PC-9 (cell line): ENCODE results near the gene ALKBH8. TPM values are rescaled to one million over a fixed set of nuclear protein-coding genes. Genes with fewer than 3 reads are reported as not detected.

Experiments
- BruUV-seq: library from RNA; stranded (reverse); fragments of 400-500 nt; replicated peaks from 2 replicates; lab custom pipeline; 2021; lab: Mats Ljungman, UMichigan
- CTCF ChIA-PET: fragments of 300-600 bp; sonication (Branson Sonifier 250); formaldehyde crosslinking; loops from one replicate; lab custom pipeline; 2022; ENCODE audit warnings: antibody characterized with exemption; lab: Charles Lee
- POLR2A ChIA-PET: fragments of 300-600 bp; sonication (Branson Sonifier 250); formaldehyde crosslinking; loops from one replicate; lab custom pipeline; 2022; ENCODE audit warnings: antibody characterized with exemption; ENCODE audit not compliant: unreplicated experiment; lab: Charles Lee
- DNase-seq, 2 experiments: peaks; one replicate each; pipeline versions ENCODE4 v3.0.0 to v3.0.0-alpha.2; 2015 to 2022; ENCODE audit warnings: mixed read lengths in 1 of 2
- H2AFZ ChIP-seq: fragments of 200-600 bp; sonication (generic); 2 replicates; pipeline ENCODE4 v1.8.1; 2017; ENCODE audit warnings: antibody characterized with exemption
- H3F3A ChIP-seq: fragments of 200-600 bp; sonication (generic); 2 replicates; pipeline ENCODE4 v1.8.1; 2017; ENCODE audit warnings: antibody characterized with exemption, mild to moderate bottlenecking, low read depth; ENCODE audit not compliant: insufficient read depth
- H3K27ac ChIP-seq: fragments of 200-600 bp; sonication (generic); 2 replicates; pipeline ENCODE4 v1.6.1; 2016; ENCODE audit warnings: mixed run types
- H3K27me3 ChIP-seq: fragments of 200-600 bp; sonication (generic); 2 replicates; pipeline ENCODE4 v1.6.1; 2016; ENCODE audit warnings: low read depth, mixed run types; ENCODE audit not compliant: insufficient read depth
- H3K36me3 ChIP-seq: fragments of 200-600 bp; sonication (generic); 2 replicates; pipeline ENCODE4 v1.6.1; 2016; ENCODE audit warnings: low read depth, mixed run types
- H3K4me1 ChIP-seq: fragments of 200-600 bp; sonication (generic); replicated peaks from 2 replicates; pipeline ENCODE4 v1.6.1; 2016; ENCODE audit warnings: mixed run types; ENCODE audit not compliant: insufficient read depth
- H3K4me2 ChIP-seq: fragments of 200-600 bp; sonication (generic); 2 replicates; pipeline ENCODE4 v1.6.1; 2017; ENCODE audit warnings: mixed run types
- H3K4me3 ChIP-seq: fragments of 200-600 bp; sonication (generic); 2 replicates; pipeline ENCODE4 v1.6.1; 2016; ENCODE audit warnings: mixed run types
- H3K79me2 ChIP-seq: fragments of 200-600 bp; sonication (generic); 2 replicates; pipeline ENCODE4 v1.6.1; 2017; ENCODE audit warnings: low read depth, mixed run types
- H3K9me2 ChIP-seq: fragments of 200-600 bp; sonication (generic); 2 replicates; pipeline ENCODE4 v1.8.1; 2017; ENCODE audit warnings: mild to moderate bottlenecking; ENCODE audit not compliant: insufficient read depth
- H3K9me3 ChIP-seq: fragments of 200-600 bp; sonication (generic); 2 replicates; pipeline ENCODE4 v1.8.1; 2016; ENCODE audit warnings: low read depth; ENCODE audit not compliant: insufficient read depth
- H4K20me1 ChIP-seq: fragments of 200-600 bp; sonication (generic); 2 replicates; pipeline ENCODE4 v1.8.1; 2017; ENCODE audit not compliant: insufficient read depth
- CTCF ChIP-seq: fragments of 200-600 bp; sonication (generic); conservative IDR thresholded peaks from 2 replicates; pipeline ENCODE4 v1.6.1; 2017; ENCODE audit warnings: mixed run types, antibody characterized with exemption, mild to moderate bottlenecking, moderate library complexity
- EZH2 ChIP-seq: fragments of 200-600 bp; sonication (generic); IDR thresholded peaks from 2 replicates; pipeline ENCODE4 v1.8.0; 2017; ENCODE audit warnings: antibody characterized with exemption, low read depth
- intact Hi-C: fragments of 100-400 bp; cut with micrococcal nuclease; formaldehyde crosslinking; loops from one replicate; pipeline ENCODE4 v1.10.0; 2022; ENCODE audit not compliant: unreplicated experiment
- total RNA-seq: library from RNA; stranded (reverse); gene quantifications from 2 replicates; pipeline ENCODE4 v1.2.3, GENCODE V29; 2021

Gene ALKBH8
- total RNA-seq, 1 experiment from 2014 or later: 4.4 TPM

GRCh38 chr11:107590460-107591377, 25.2 kb upstream of the ALKBH8 start, which contains the start of gene ELMOD1:
Gene ELMOD1 (plus strand): TSS chr11:107591147. CDS start chr11:107618190, 27,043 bp downstream.
- Histone ChIP-seq H3F3A (no peaks in the 10 kb centered on the region), H3K4me2 (peak within 1 kb of the TSS; percentile 82), H3K4me3 (peak within 1 kb of the TSS; percentile 59), H3K9me2 (no peaks in the 10 kb centered on the region), H3K4me1 (no peaks in the 10 kb centered on the region), H3K27ac (no peak within 1 kb of the TSS), H3K79me2 (no peaks in the 10 kb centered on the region), H3K9me3 (no peaks in the 10 kb centered on the region), H2AFZ (peak within 1 kb of the TSS; percentile 78), H3K36me3 (no peaks in the 10 kb centered on the region), H4K20me1 (no peaks in the 10 kb centered on the region), H3K27me3 (peaks cover 11% of the 10 kb centered on the region; the same call in 1 of the 2 replicates)
- TF ChIP-seq EZH2 (no peak), CTCF (no peak)
- ChIA-PET CTCF (interaction anchor here (0.7 kb wide), 2 partner anchors 99 to 1044 kb away, joined by 4 to 21 read pairs; no protein-coding TSS in a partner anchor), POLR2A (no interaction called here)
- intact Hi-C loops: no loop called here
- DNase-seq: peak in 1 of 2 experiments; percentile 36
- no TSS peak for BruUV-seq

GRCh38 chr11:107587306-107587979, 21.9 kb upstream of the ALKBH8 start:
- intact Hi-C loops: no loop called here
- Histone ChIP-seq H4K20me1 (no peaks in the 10 kb centered on the region), H3K9me2 (no peaks in the 10 kb centered on the region), H3K4me1 (no peaks in the 10 kb centered on the region), H3K79me2 (no peaks in the 10 kb centered on the region), H3K9me3 (no peaks in the 10 kb centered on the region), H3K27ac (no peak overlapping the region), H3K4me2 (no peak overlapping the region), H3K27me3 (peaks cover 8% of the 10 kb centered on the region; the same call in 1 of the 2 replicates), H2AFZ (no peak overlapping the region), H3K4me3 (no peak overlapping the region), H3K36me3 (no peaks in the 10 kb centered on the region), H3F3A (no peaks in the 10 kb centered on the region)
- ChIA-PET POLR2A (no interaction called here), CTCF (no interaction called here)
- DNase-seq: no peak
- no TSS peak for BruUV-seq
- TF ChIP-seq CTCF (no peak), EZH2 (no peak)

GRCh38 chr11:107583629-107584195, 18.2 kb upstream of the ALKBH8 start:
- Histone ChIP-seq H3F3A (no peaks in the 10 kb centered on the region), H2AFZ (no peak overlapping the region), H3K79me2 (no peaks in the 10 kb centered on the region), H3K9me3 (no peaks in the 10 kb centered on the region), H3K4me3 (no peak overlapping the region), H3K36me3 (no peaks in the 10 kb centered on the region), H3K9me2 (no peaks in the 10 kb centered on the region), H3K4me2 (no peak overlapping the region), H4K20me1 (no peaks in the 10 kb centered on the region), H3K27me3 (no peaks in the 10 kb centered on the region), H3K27ac (no peak overlapping the region), H3K4me1 (no peaks in the 10 kb centered on the region)
- TF ChIP-seq CTCF: no peak
- TF ChIP-seq EZH2: no peak
- intact Hi-C loops: no loop called here
- CTCF ChIA-PET: interaction anchor here (0.6 kb wide), 1 partner anchor 35 kb away, joined by 5 read pairs; no protein-coding TSS in a partner anchor
- no TSS peak for BruUV-seq
- POLR2A ChIA-PET: no interaction called here
- DNase-seq: no peak
